GM12878 (cell line): ENCODE results near the gene MED13L. TPM values are rescaled to one million over a fixed set of nuclear protein-coding genes. Genes with fewer than 3 reads are reported as not detected.

Experiments used
- ATAC-seq: fragments of 200-7000 bp; cut with Tn5 transposase; 3 replicates; pipeline ENCODE4 v1.9.1; 2020; ENCODE audit warnings: mild to moderate bottlenecking, moderate library complexity
- BruUV-seq: library from RNA; stranded (reverse); fragments of 400-500 nt; replicated peaks from 2 replicates; lab custom pipeline; 2021; lab: Mats Ljungman, UMichigan
- CTCF ChIA-PET: fragments of 300-600 bp; sonication (Branson Sonifier 250); formaldehyde crosslinking; extraction: SDS; loops from one replicate; lab custom pipeline; 2021; ENCODE audit warnings: inconsistent platforms; lab: Yijun Ruan, JAX
- POLR2A ChIA-PET: fragments of 350-600 bp; formaldehyde crosslinking; extraction: SDS; loops from one replicate; lab custom pipeline; 2021; ENCODE audit warnings: inconsistent platforms; lab: Charles Lee
- RAD21 ChIA-PET: fragments of 300-600 bp; sonication (Branson Sonifier 250); formaldehyde crosslinking; loops from one replicate; lab custom pipeline; 2023; ENCODE audit warnings: antibody characterized with exemption; ENCODE audit not compliant: unreplicated experiment; lab: Charles Lee
- SMC1A ChIA-PET: fragments of 300-600 bp; sonication (Branson Sonifier 250); formaldehyde crosslinking; loops from one replicate; lab custom pipeline; 2023; ENCODE audit not compliant: unreplicated experiment, uncharacterized antibody; lab: Charles Lee
- DNase-seq: peaks from one replicate; pipeline ENCODE4 v3.0.0-alpha.2; 2011; ENCODE audit warnings: low read depth, low spot score
- FAIRE-seq: peaks from 3 replicates; lab custom pipeline; 2011; peaks lifted over from hg19 to GRCh38; lab: Jason Lieb, UNC
- H2AFZ ChIP-seq: 2 replicates; pipeline ENCODE4 v1.6.0; 2011; ENCODE audit warnings: low read depth, low read length, control low read depth; ENCODE audit not compliant: control insufficient read depth
- H3K27ac ChIP-seq: 2 replicates; pipeline ENCODE4 v1.5.1; 2011; ENCODE audit warnings: control low read depth; ENCODE audit not compliant: control insufficient read depth, insufficient read depth
- H3K27me3 ChIP-seq, 2 experiments: replicated peaks in 1 of 2; 2 replicates each; pipeline versions ENCODE4 v1.6.0 to v1.6.1; 2011; ENCODE audit warnings: low read length in 1 of 2; ENCODE audit not compliant: control insufficient read depth in 2 of 2, insufficient read depth in 2 of 2
- H3K36me3 ChIP-seq, 2 experiments: 2 replicates each; pipeline ENCODE4 v1.5.1; 2011; ENCODE audit warnings: low read length in 1 of 2; ENCODE audit not compliant: control insufficient read depth in 2 of 2, insufficient read depth in 2 of 2
- H3K4me1 ChIP-seq: 2 replicates; pipeline ENCODE4 v1.6.1; 2011; ENCODE audit warnings: mild to moderate bottlenecking, low read length, moderate library complexity, mixed read lengths; ENCODE audit not compliant: control insufficient read depth, insufficient read depth
- H3K4me2 ChIP-seq: 2 replicates; pipeline ENCODE4 v1.6.0; 2011; ENCODE audit warnings: control low read depth; ENCODE audit not compliant: control insufficient read depth, insufficient read depth
- H3K4me3 ChIP-seq: fragments of 200-600 bp; sonication (generic); 2 replicates; pipeline ENCODE4 v1.5.1; 2016
- H3K79me2 ChIP-seq: 2 replicates; pipeline ENCODE4 v1.6.0; 2011; ENCODE audit warnings: low read length; ENCODE audit not compliant: control insufficient read depth, insufficient read depth
- H3K9ac ChIP-seq: 2 replicates; pipeline ENCODE4 v1.8.0; 2011; ENCODE audit warnings: low read length, control low read depth, mixed read lengths; ENCODE audit not compliant: control insufficient read depth, insufficient read depth
- H3K9me3 ChIP-seq: replicated peaks from 3 replicates; pipeline ENCODE4 v1.5.1; 2011; ENCODE audit warnings: mild to moderate bottlenecking, low read length; ENCODE audit not compliant: control insufficient read depth, insufficient read depth
- H4K20me1 ChIP-seq: 2 replicates; pipeline ENCODE4 v1.6.0; 2011; ENCODE audit not compliant: control insufficient read depth, insufficient read depth
- CHD2 ChIP-seq: IDR thresholded peaks from 2 replicates; pipeline ENCODE4 v1.6.1; 2011; ENCODE audit warnings: low read depth, low read length, improper control_type of control experiment, borderline replicate concordance
- CREB1 ChIP-seq: IDR thresholded peaks from 2 replicates; pipeline ENCODE4 v1.6.1; 2012; ENCODE audit warnings: low read depth, mild to moderate bottlenecking, inconsistent platforms
- CTCF ChIP-seq, 3 experiments: IDR thresholded peaks in 2 of 3; conservative IDR thresholded peaks in 1 of 3; 2 replicates each; pipeline ENCODE4 v1.5.1; 2011; ENCODE audit warnings: low read depth in 3 of 3, low read length in 3 of 3, mild to moderate bottlenecking in 3 of 3, control low read depth in 2 of 3, moderate library complexity in 2 of 3, inconsistent platforms in 1 of 3, mixed read lengths in 1 of 3; ENCODE audit not compliant: control insufficient read depth in 2 of 3, insufficient read depth in 1 of 3; ENCODE audit errors: extremely low read depth in 1 of 3
- DPF2 ChIP-seq: fragments of 450-650 bp; IDR thresholded peaks from 2 replicates; pipeline ENCODE4 v1.6.1; 2017; ENCODE audit warnings: mild to moderate bottlenecking
- EGR1 ChIP-seq, 2 experiments: IDR thresholded peaks; 1 replicate in 1 of 2; 2 replicates in 1 of 2; pipeline ENCODE4 v1.6.1; 2011 to 2012; ENCODE audit warnings: low read depth in 2 of 2, low read length in 2 of 2, borderline replicate concordance in 1 of 2, mild to moderate bottlenecking in 1 of 2, moderate library complexity in 1 of 2
- ETV6 ChIP-seq, 2 experiments: fragments of 450-650 bp in 1 of 2; IDR thresholded peaks in 1 of 2; conservative IDR thresholded peaks in 1 of 2; 2 replicates each; pipeline ENCODE4 v1.6.1; 2014; ENCODE audit warnings: antibody characterized with exemption in 1 of 2, borderline replicate concordance in 1 of 2, low read depth in 1 of 2, mild to moderate bottlenecking in 1 of 2, moderate library complexity in 1 of 2
- GABPA ChIP-seq: IDR thresholded peaks from 2 replicates; pipeline ENCODE4 v1.6.1; 2014; ENCODE audit warnings: antibody characterized with exemption, low read depth, mild to moderate bottlenecking, inconsistent platforms
- HCFC1 ChIP-seq: fragments of 150-350 bp; IDR thresholded peaks from 2 replicates; pipeline ENCODE4 v1.6.1; 2014; ENCODE audit warnings: low read length
- HDGF ChIP-seq: fragments of 450-650 bp; IDR thresholded peaks from 2 replicates; pipeline ENCODE4 v1.6.1; 2016; ENCODE audit warnings: antibody characterized with exemption
- IKZF1 ChIP-seq: fragments of 450-650 bp; conservative IDR thresholded peaks from 2 replicates; pipeline ENCODE4 v1.6.1; 2017; ENCODE audit warnings: antibody characterized with exemption, mild to moderate bottlenecking
- MXI1 ChIP-seq: fragments of 150-350 bp; IDR thresholded peaks from 2 replicates; pipeline ENCODE4 v1.6.1; 2011; ENCODE audit warnings: low read depth, mild to moderate bottlenecking, inconsistent platforms, low read length, improper control_type of control experiment
- MYB ChIP-seq: fragments of 150-350 bp; IDR thresholded peaks from 2 replicates; pipeline ENCODE4 v1.6.1; 2014; ENCODE audit warnings: mild to moderate bottlenecking, low read depth, low read length, borderline replicate concordance
- NFIC ChIP-seq: IDR thresholded peaks from 2 replicates; pipeline ENCODE4 v1.6.1; 2012; ENCODE audit warnings: low read depth, mild to moderate bottlenecking, inconsistent platforms, low read length, moderate library complexity
- POLR2A ChIP-seq: IDR thresholded peaks from 2 replicates; pipeline ENCODE4 v1.6.1; 2011; ENCODE audit warnings: low read depth, mild to moderate bottlenecking, low read length
- RUNX3 ChIP-seq: IDR thresholded peaks from 2 replicates; pipeline ENCODE4 v1.6.1; 2012; ENCODE audit warnings: low read length, inconsistent platforms
- SRF ChIP-seq, 2 experiments: IDR thresholded peaks; 2 replicates each; pipeline ENCODE4 v1.6.1; 2011; ENCODE audit warnings: low read depth in 2 of 2, low read length in 2 of 2, mild to moderate bottlenecking in 1 of 2, moderate library complexity in 1 of 2
- ZNF217 ChIP-seq: fragments of 450-650 bp; IDR thresholded peaks from 2 replicates; pipeline ENCODE4 v1.6.1; 2017; ENCODE audit warnings: antibody characterized with exemption, mild to moderate bottlenecking
- ZNF274 ChIP-seq: IDR thresholded peaks from one replicate; pipeline ENCODE4 v1.8.0; 2011; ENCODE audit not compliant: insufficient read length, insufficient read depth
- WGBS: methylation state at CpG from one replicate; pipeline ENCODE4 v1.1.6; 2016; ENCODE audit warnings: low lambda C conversion rate; ENCODE audit not compliant: insufficient replicate concordance, insufficient coverage; ENCODE audit errors: missing lambda C conversion rate; 5-methylcytosine and 5-hydroxymethylcytosine counted together
- in situ Hi-C: fragments of 300-500 bp; cut with MboI; formaldehyde crosslinking; loops from 9 replicates; pipeline ENCODE4 v1.14.3; 2018; ENCODE audit warnings: mixed read lengths
- intact Hi-C: fragments of 100-400 bp; cut with micrococcal nuclease; formaldehyde crosslinking; loops from one replicate; pipeline ENCODE4 v1.14.2; 2022; ENCODE audit not compliant: unreplicated experiment
- polyA plus RNA-seq, 11 experiments: library from polyadenylated mRNA; depleted of rRNA in 4 of 11; unstranded in 6 of 11; stranded (reverse) in 5 of 11; fragments of >200 nt; fragmentation: Nextera tagmentation in 4 of 11; fragmentation: Illumina TruSeq in 1 of 11; extraction: Ambion mirVana in 4 of 11; extraction: Trizol in 1 of 11; gene quantifications; 1 replicate in 1 of 11; 2 replicates in 10 of 11; pipeline versions ENCODE4 v1.2.1 to v1.2.3, GENCODE V29; 2011 to 2016; ENCODE audit warnings: inconsistent platforms in 2 of 11, missing spikeins in 2 of 11, low read depth in 1 of 11
- total RNA-seq, 4 experiments: library from RNA; depleted of rRNA in 3 of 4; stranded (reverse); fragments of >200 nt in 3 of 4; fragmentation: Illumina TruSeq in 1 of 4; extraction: Trizol in 1 of 4; gene quantifications; 2 replicates each; pipeline versions ENCODE4 v1.2.1 to v1.2.3, GENCODE V29; 2013 to 2021
- TF ChIP-seq, protein P1 (sequence below): IDR thresholded peaks from 2 replicates; pipeline ENCODE4 v1.6.1; 2012; ENCODE audit warnings: low read length, inconsistent platforms
- TF ChIP-seq, protein P2 (sequence below): fragments of 450-650 bp; formaldehyde crosslinking; IDR thresholded peaks from 2 replicates; pipeline ENCODE4 v1.4.0; 2020; ENCODE audit warnings: mild to moderate bottlenecking, moderate library complexity

Gene MED13L
- total and polyA plus RNA-seq, 10 of the 15 experiments (the other 5 are each of a cell fraction or from before 2014, with no cell fraction given) = 3.7 to 30.1 (median 9.1) TPM

DNA sequence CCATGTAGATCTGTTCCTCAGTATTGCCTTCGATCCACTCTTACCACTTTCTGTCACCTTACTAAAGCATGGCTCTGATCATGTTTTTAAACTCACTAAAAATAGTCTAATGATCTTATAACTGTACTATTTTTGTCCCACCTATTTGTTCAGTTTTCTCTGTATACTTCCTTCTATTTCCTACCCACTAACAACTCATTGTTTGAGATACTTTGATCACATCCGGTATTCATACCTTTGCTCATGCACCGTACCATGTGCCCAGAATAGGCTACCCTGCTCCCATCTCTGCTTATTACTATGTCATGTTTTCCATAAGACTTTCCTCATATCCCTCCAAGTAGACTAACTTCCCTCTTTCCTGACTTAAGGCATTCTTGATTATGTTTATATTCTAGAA, 128.6 kb downstream of the MED13L start:
- ChIA-PET CTCF (no interaction called here), SMC1A (no interaction called here), POLR2A (no interaction called here), RAD21 (no interaction called here)
- Histone ChIP-seq H3K4me3 (no peak overlapping the region), H2AFZ (no peak overlapping the region), H3K27me3 (no peaks in the 10 kb centered on the region), H4K20me1 (no peaks in the 10 kb centered on the region), H3K79me2 (peaks cover 4% of the 10 kb centered on the region), H3K9ac (no peak overlapping the region), H3K4me2 (no peak overlapping the region), H3K4me1 (peaks cover 10% of the 10 kb centered on the region), H3K27ac (no peak overlapping the region), H3K36me3 (no peaks in the 10 kb centered on the region), H3K9me3 (no peaks in the 10 kb centered on the region)
- 27% methylated on average over 3 of the region's 3 CpGs for WGBS
- ATAC-seq (peak; percentile 56), DNase-seq (no peak), FAIRE-seq (no peak)
- no TSS peak for BruUV-seq
- intact Hi-C loops = no loop called here
- in situ Hi-C loops = no loop called here
- TF ChIP-seq RUNX3 = peak; percentile 22; the same call in 1 of the 2 replicates
- TF ChIP-seq MYB = no peak
- TF ChIP-seq MXI1 = no peak
- TF ChIP-seq EGR1 (IDR thresholded peaks at IDR 0.05; ENCODE audit: borderline replicate concordance in 1 of 2, low read depth in 2 of 2, low read length in 2 of 2) = no peak
- no peak for TF ChIP-seq CTCF (IDR thresholded peaks at IDR 0.05 in 2 of 3, conservative IDR thresholded peaks at IDR 0.05 in 1 of 3; ENCODE audit: control insufficient read depth in 2 of 3, extremely low read depth in 1 of 3, insufficient read depth in 1 of 3, low read depth in 3 of 3, low read length in 3 of 3)
- TF ChIP-seq CHD2 = no peak
- no peak for TF ChIP-seq HCFC1
- TF ChIP-seq, protein P1, sequence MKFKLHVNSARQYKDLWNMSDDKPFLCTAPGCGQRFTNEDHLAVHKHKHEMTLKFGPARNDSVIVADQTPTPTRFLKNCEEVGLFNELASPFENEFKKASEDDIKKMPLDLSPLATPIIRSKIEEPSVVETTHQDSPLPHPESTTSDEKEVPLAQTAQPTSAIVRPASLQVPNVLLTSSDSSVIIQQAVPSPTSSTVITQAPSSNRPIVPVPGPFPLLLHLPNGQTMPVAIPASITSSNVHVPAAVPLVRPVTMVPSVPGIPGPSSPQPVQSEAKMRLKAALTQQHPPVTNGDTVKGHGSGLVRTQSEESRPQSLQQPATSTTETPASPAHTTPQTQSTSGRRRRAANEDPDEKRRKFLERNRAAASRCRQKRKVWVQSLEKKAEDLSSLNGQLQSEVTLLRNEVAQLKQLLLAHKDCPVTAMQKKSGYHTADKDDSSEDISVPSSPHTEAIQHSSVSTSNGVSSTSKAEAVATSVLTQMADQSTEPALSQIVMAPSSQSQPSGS = peak; percentile 28; the same call in 1 of the 2 replicates
- TF ChIP-seq ZNF217 = no peak
- no peak for TF ChIP-seq IKZF1
- no peak for TF ChIP-seq HDGF
- no peak for TF ChIP-seq POLR2A
- TF ChIP-seq ZNF274 = no peak
- 0 out of 4 replicates have a peak, but pooled peaks of 1 of the 2 experiments have one; percentile 36 for TF ChIP-seq ETV6 (conservative IDR thresholded peaks at IDR 0.05 in 1 of 2, IDR thresholded peaks at IDR 0.05 in 1 of 2; ENCODE audit: borderline replicate concordance in 1 of 2, low read depth in 1 of 2)
- TF ChIP-seq DPF2 = no peak
- TF ChIP-seq GABPA = 0 out of 2 replicates have a peak, but pooled peaks have one; percentile 40
- TF ChIP-seq CREB1 = peak; percentile 42; the same call in 1 of the 2 replicates
- TF ChIP-seq NFIC = peak; percentile 42; the same call in 1 of the 2 replicates
- TF ChIP-seq, protein P2, sequence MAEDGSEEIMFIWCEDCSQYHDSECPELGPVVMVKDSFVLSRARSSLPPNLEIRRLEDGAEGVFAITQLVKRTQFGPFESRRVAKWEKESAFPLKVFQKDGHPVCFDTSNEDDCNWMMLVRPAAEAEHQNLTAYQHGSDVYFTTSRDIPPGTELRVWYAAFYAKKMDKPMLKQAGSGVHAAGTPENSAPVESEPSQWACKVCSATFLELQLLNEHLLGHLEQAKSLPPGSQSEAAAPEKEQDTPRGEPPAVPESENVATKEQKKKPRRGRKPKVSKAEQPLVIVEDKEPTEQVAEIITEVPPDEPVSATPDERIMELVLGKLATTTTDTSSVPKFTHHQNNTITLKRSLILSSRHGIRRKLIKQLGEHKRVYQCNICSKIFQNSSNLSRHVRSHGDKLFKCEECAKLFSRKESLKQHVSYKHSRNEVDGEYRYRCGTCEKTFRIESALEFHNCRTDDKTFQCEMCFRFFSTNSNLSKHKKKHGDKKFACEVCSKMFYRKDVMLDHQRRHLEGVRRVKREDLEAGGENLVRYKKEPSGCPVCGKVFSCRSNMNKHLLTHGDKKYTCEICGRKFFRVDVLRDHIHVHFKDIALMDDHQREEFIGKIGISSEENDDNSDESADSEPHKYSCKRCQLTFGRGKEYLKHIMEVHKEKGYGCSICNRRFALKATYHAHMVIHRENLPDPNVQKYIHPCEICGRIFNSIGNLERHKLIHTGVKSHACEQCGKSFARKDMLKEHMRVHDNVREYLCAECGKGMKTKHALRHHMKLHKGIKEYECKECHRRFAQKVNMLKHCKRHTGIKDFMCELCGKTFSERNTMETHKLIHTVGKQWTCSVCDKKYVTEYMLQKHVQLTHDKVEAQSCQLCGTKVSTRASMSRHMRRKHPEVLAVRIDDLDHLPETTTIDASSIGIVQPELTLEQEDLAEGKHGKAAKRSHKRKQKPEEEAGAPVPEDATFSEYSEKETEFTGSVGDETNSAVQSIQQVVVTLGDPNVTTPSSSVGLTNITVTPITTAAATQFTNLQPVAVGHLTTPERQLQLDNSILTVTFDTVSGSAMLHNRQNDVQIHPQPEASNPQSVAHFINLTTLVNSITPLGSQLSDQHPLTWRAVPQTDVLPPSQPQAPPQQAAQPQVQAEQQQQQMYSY = no peak
- no peak for TF ChIP-seq SRF (IDR thresholded peaks at IDR 0.05; ENCODE audit: low read depth in 2 of 2, low read length in 2 of 2)
